SHP77 (cell line): ENCODE data around the gene PERP.

Experiments
- DNase-seq, 2 experiments: peaks; one replicate each; lab custom pipeline; 2025; lab: John Stamatoyannopoulos, UW

PERP gene

GRCh38 chr6:138044972-138045371, 62.2 kb downstream of the PERP start:
- DNase-seq, result no peak

- DNase-seq, result no peak
Observed at GRCh38 chr6:138044458-138044857, 62.8 kb downstream of the PERP start.
